Activated B cell treated with CpG ODN at 0.5 μM for 24 hours (primary cell): ENCODE data around the gene CD38. TPM values are rescaled to one million over a fixed set of nuclear protein-coding genes. Genes with fewer than 3 reads are reported as not detected.

Source experiments
- ATAC-seq: fragments of 200-7000 bp; cut with Tn5 transposase; one replicate; pipeline ENCODE4 v1.10.0; 2021; ENCODE audit warnings: low read depth, mild to moderate bottlenecking, moderate library complexity
- CTCF ChIA-PET: fragments of 350-600 bp; sonication (Branson Sonifier 250); formaldehyde crosslinking; loops from one replicate; lab custom pipeline; 2021; ENCODE audit warnings: antibody characterized with exemption; lab: Charles Lee
- POLR2A ChIA-PET: fragments of 350-600 bp; sonication (Branson Sonifier 250); formaldehyde crosslinking; loops from one replicate; lab custom pipeline; 2021; ENCODE audit warnings: antibody characterized with exemption; lab: Charles Lee
- DNase-seq: peaks from one replicate; pipeline ENCODE4 v3.0.0; 2022
- H3K27ac Mint-ChIP-seq: one replicate; pipeline ENCODE4 v1.8.0; 2020; ENCODE audit warnings: mixed read lengths
- H3K27me3 Mint-ChIP-seq: one replicate; pipeline ENCODE4 v1.8.0; 2021; ENCODE audit warnings: mixed read lengths
- H3K36me3 Mint-ChIP-seq: one replicate; pipeline ENCODE4 v1.8.0; 2021; ENCODE audit warnings: low read depth, mixed read lengths
- H3K4me1 Mint-ChIP-seq: one replicate; pipeline ENCODE4 v1.8.0; 2021; ENCODE audit warnings: mixed read lengths
- H3K4me3 Mint-ChIP-seq: one replicate; pipeline ENCODE4 v1.8.0; 2020; ENCODE audit warnings: mild to moderate bottlenecking, mixed read lengths
- H3K9me3 Mint-ChIP-seq: one replicate; pipeline ENCODE4 v1.8.0; 2020; ENCODE audit warnings: mixed read lengths
- intact Hi-C: fragments of 100-400 bp; cut with micrococcal nuclease; formaldehyde crosslinking; loops from one replicate; pipeline ENCODE4 v1.15.1; 2024
- total RNA-seq: library from RNA; stranded (reverse); gene quantifications from 2 replicates; pipeline ENCODE4 v1.2.3, GENCODE V29; 2022
- TF ChIP-seq, protein P1 (sequence below): fragments of 200-600 bp; IDR thresholded peaks from one replicate; pipeline ENCODE4 v1.8.0; 2022; ENCODE audit warnings: antibody characterized with exemption, mild to moderate bottlenecking

CD38 gene
- total RNA-seq, 1 donor from 2014 or later: 5.8 TPM

DNA sequence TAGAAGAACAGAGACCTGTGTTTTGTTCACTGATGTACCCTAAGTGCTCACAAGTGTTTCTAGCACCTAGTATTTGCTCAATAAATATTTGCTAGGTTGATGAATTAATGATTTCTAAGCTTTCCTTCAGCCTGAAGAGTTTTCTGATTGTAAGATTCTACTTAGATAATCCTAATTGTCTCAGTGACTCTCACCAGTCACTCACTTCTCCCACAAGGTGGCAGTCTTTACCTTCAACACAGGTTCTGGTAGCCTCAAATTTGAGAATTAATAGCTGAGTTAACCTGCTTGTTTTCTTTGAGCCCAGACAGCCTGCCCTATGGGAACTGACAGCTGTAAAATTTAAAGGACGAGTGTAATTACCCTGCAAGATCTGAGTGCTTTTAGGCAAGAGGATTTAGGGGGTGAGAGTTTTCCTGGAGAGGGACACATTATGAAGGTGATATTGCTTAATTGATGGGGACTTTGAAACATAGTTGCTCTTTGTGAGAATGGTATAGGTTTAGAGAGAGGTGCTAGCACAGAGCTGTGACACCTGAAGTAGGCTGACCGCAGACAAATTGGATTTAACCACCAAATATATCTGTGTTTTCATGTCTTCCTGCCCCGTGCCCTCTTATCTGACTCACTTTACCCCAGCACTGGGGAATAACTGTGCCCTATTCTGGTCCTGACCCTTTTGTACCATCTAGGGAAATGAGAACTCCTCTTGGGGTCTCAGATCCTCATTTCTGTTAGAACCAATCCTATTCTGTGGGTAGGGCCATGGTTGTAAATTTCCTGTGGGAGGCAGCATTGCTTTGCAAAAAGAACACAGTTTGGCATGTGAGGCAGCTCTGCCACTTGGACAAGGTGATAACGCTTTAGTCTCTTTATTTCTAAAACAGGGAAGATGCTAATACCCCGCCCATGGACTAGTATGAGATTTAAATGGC is 27.7 kb downstream of the CD38 start:
- POLR2A ChIA-PET: interaction anchor here (1.0 to 1.1 kb wide), 2 partner anchors 77 to 150 kb away, joined by 4 read pairs; no protein-coding TSS in a partner anchor
- peaks cover 50% of the 10 kb centered on the region for H3K4me1 Mint-ChIP-seq

GRCh38 chr4:15809058-15809457 is 30.9 kb downstream of the CD38 start:
- H3K4me1 Mint-ChIP-seq: peaks cover 48% of the 10 kb centered on the region
- H3K27me3 Mint-ChIP-seq: no peaks in the 10 kb centered on the region
- intact Hi-C loops: loop anchor here (5.0 kb wide), 2 partner anchors 398 to 633 kb away; no protein-coding TSS in a partner anchor

More for the DNA sequence above, 27.7 kb downstream of the CD38 start:
- ATAC-seq: peak; percentile 81
- intact Hi-C loops: loop anchor here (1.0 to 5.0 kb wide), 7 partner anchors 75 to 636 kb away; no protein-coding TSS in a partner anchor
- Mint-ChIP-seq H3K36me3 (no peaks in the 10 kb centered on the region), H3K27ac (no peak overlapping the region), H3K9me3 (no peaks in the 10 kb centered on the region), H3K4me3 (no peak overlapping the region), H3K27me3 (no peaks in the 10 kb centered on the region)
- CTCF ChIA-PET: interaction anchor here (0.6 to 7.6 kb wide), 22 partner anchors 17 to 560 kb away, joined by 3 to 98 read pairs (median 6); partner anchors contain the start of gene FGFBP1
- TF ChIP-seq, protein P1, sequence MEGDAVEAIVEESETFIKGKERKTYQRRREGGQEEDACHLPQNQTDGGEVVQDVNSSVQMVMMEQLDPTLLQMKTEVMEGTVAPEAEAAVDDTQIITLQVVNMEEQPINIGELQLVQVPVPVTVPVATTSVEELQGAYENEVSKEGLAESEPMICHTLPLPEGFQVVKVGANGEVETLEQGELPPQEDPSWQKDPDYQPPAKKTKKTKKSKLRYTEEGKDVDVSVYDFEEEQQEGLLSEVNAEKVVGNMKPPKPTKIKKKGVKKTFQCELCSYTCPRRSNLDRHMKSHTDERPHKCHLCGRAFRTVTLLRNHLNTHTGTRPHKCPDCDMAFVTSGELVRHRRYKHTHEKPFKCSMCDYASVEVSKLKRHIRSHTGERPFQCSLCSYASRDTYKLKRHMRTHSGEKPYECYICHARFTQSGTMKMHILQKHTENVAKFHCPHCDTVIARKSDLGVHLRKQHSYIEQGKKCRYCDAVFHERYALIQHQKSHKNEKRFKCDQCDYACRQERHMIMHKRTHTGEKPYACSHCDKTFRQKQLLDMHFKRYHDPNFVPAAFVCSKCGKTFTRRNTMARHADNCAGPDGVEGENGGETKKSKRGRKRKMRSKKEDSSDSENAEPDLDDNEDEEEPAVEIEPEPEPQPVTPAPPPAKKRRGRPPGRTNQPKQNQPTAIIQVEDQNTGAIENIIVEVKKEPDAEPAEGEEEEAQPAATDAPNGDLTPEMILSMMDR: peak; percentile 20
- no peak for DNase-seq

GRCh38 chr4:15809466-15809865 is 31.3 kb downstream of the CD38 start:
- POLR2A ChIA-PET: no interaction called here
- H3K27me3 Mint-ChIP-seq: no peaks in the 10 kb centered on the region
- no peaks in the 10 kb centered on the region for H3K9me3 Mint-ChIP-seq
- intact Hi-C loops: loop anchor here (5.0 kb wide), 2 partner anchors 398 to 633 kb away; no protein-coding TSS in a partner anchor
- H3K36me3 Mint-ChIP-seq: peaks cover 2% of the 10 kb centered on the region
- peak overlapping the region; percentile 30 for H3K27ac Mint-ChIP-seq
- peaks cover 48% of the 10 kb centered on the region for H3K4me1 Mint-ChIP-seq
- CTCF ChIA-PET: interaction anchor here (1.3 to 7.6 kb wide), 3 partner anchors 71 to 146 kb away, joined by 5 to 98 read pairs (median 8); no protein-coding TSS in a partner anchor
- no peak for DNase-seq
- ATAC-seq: no peak
- H3K4me3 Mint-ChIP-seq: peak overlapping the region; percentile 75
- TF ChIP-seq, protein P1: no peak

More at GRCh38 chr4:15809058-15809457, 30.9 kb downstream of the CD38 start:
- CTCF ChIA-PET: interaction anchor here (1.3 to 7.6 kb wide), 3 partner anchors 71 to 147 kb away, joined by 5 to 98 read pairs (median 8); no protein-coding TSS in a partner anchor
- TF ChIP-seq, protein P1: no peak
- H3K9me3 Mint-ChIP-seq: no peaks in the 10 kb centered on the region
- H3K36me3 Mint-ChIP-seq: peaks cover 2% of the 10 kb centered on the region
- ATAC-seq (peak; percentile 41), DNase-seq (no peak)
- H3K27ac Mint-ChIP-seq: peak overlapping the region; percentile 60
- POLR2A ChIA-PET: no interaction called here
- H3K4me3 Mint-ChIP-seq: peak overlapping the region; percentile 75

DNA sequence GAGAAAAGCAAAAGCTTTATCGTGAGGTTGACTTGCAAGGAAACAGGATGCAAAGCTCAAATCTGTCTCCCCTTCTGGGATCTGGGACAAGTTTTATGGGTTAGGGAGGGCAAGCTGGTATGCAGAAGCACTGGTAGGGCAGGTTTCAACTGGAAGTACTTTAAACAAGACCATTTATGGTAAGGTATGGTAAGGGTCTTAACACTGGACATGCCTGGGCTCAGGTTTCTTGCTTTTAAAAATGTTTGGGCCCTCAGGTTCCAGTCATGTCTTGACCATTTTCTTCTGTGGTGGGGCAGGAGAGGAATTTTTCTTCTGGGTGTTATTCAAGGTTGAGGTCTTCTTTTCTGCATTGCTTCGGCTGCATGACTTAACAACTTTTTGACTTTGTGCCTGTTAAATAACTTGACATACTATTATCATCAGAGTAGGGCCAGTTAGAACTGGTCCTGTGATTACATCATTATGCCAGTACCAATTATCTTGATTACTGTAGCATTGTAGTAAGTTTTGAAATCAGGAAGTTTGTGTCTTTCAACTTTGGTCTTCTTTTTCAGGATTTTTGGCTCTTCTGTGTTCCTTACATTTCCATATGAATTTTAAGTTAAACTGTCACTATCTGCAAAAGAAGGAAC is 33.7 kb downstream of the CD38 start:
- Mint-ChIP-seq H3K4me1 (peaks cover 33% of the 10 kb centered on the region), H3K27ac (peak overlapping the region; percentile 2)

More for the DNA sequence above, 33.7 kb downstream of the CD38 start:
- ATAC-seq: no peak
- ChIA-PET CTCF (no interaction called here), POLR2A (no interaction called here)
- intact Hi-C loops: no loop called here
- no peak for DNase-seq
- TF ChIP-seq, protein P1: no peak
- Mint-ChIP-seq H3K9me3 (no peaks in the 10 kb centered on the region), H3K4me3 (no peak overlapping the region), H3K36me3 (peaks cover 4% of the 10 kb centered on the region), H3K27me3 (no peaks in the 10 kb centered on the region)
